GM23248 (cell line): Measurements from ENCODE around the gene SYK. TPM values are rescaled to one million over a fixed set of nuclear protein-coding genes. Genes with fewer than 3 reads are reported as not detected.

Experiments
- DNase-seq: peaks from one replicate; pipeline ENCODE4 v3.0.0-alpha.2; 2015
- H2AFZ ChIP-seq: fragments of 200-600 bp; sonication (generic); 2 replicates; pipeline ENCODE4 v1.6.1; 2016; ENCODE audit warnings: antibody characterized with exemption
- H3F3A ChIP-seq: fragments of 200-600 bp; sonication (generic); 2 replicates; pipeline ENCODE4 v1.6.1; 2016; ENCODE audit warnings: mild to moderate bottlenecking, antibody characterized with exemption, mixed run types; ENCODE audit not compliant: insufficient read depth
- H3K27ac ChIP-seq: fragments of 200-600 bp; sonication (generic); 2 replicates; pipeline ENCODE4 v1.5.1; 2016; ENCODE audit warnings: mild to moderate bottlenecking
- H3K27me3 ChIP-seq: fragments of 200-600 bp; sonication (generic); replicated peaks from 2 replicates; pipeline ENCODE4 v1.6.1; 2016; ENCODE audit warnings: mild to moderate bottlenecking; ENCODE audit not compliant: insufficient read depth
- H3K36me3 ChIP-seq: fragments of 200-600 bp; sonication (generic); 2 replicates; pipeline ENCODE4 v1.6.1; 2016; ENCODE audit warnings: low read depth, mild to moderate bottlenecking
- H3K4me1 ChIP-seq: fragments of 200-600 bp; sonication (generic); 2 replicates; pipeline ENCODE4 v1.6.1; 2016; ENCODE audit warnings: mild to moderate bottlenecking; ENCODE audit not compliant: insufficient read depth
- H3K4me2 ChIP-seq: fragments of 200-600 bp; sonication (generic); one replicate; pipeline ENCODE4 v1.6.1; 2016; ENCODE audit warnings: mild to moderate bottlenecking; ENCODE audit not compliant: unreplicated experiment
- H3K4me3 ChIP-seq: fragments of 200-600 bp; sonication (generic); 2 replicates; pipeline ENCODE4 v1.5.1; 2016; ENCODE audit warnings: mild to moderate bottlenecking
- H3K79me2 ChIP-seq: fragments of 200-600 bp; sonication (generic); 2 replicates; pipeline ENCODE4 v1.6.1; 2016; ENCODE audit warnings: mild to moderate bottlenecking; ENCODE audit not compliant: insufficient read depth
- H3K9ac ChIP-seq: fragments of 200-600 bp; sonication (generic); 2 replicates; pipeline ENCODE4 v1.6.1; 2016; ENCODE audit warnings: mild to moderate bottlenecking
- H3K9me2 ChIP-seq: fragments of 200-600 bp; sonication (generic); 2 replicates; pipeline ENCODE4 v1.6.1; 2016; ENCODE audit warnings: mixed run types, mild to moderate bottlenecking, moderate library complexity; ENCODE audit not compliant: insufficient read depth
- H3K9me3 ChIP-seq: fragments of 200-600 bp; sonication (generic); one replicate; pipeline ENCODE4 v1.6.1; 2017; ENCODE audit warnings: low read depth
- H4K20me1 ChIP-seq: fragments of 200-600 bp; sonication (generic); 2 replicates; pipeline ENCODE4 v1.6.0; 2016; ENCODE audit not compliant: insufficient read depth
- EZH2 ChIP-seq: fragments of 200-600 bp; sonication (generic); IDR thresholded peaks from 2 replicates; pipeline ENCODE4 v1.6.1; 2018; ENCODE audit warnings: antibody characterized with exemption, mild to moderate bottlenecking; ENCODE audit not compliant: insufficient read depth, poor library complexity, severe bottlenecking
- EZH2phosphoT487 ChIP-seq: fragments of 200-600 bp; sonication (generic); IDR thresholded peaks from 2 replicates; pipeline ENCODE4 v1.6.1; 2018; ENCODE audit warnings: antibody characterized with exemption, moderate library complexity, mild to moderate bottlenecking, low read depth; ENCODE audit not compliant: insufficient read depth
- WGBS, 2 experiments: methylation state at CpG; one replicate each; pipeline ENCODE4 v1.1.6; 2015 to 2017; ENCODE audit warnings: low lambda C conversion rate in 2 of 2, low coverage in 1 of 2; ENCODE audit errors: missing lambda C conversion rate in 2 of 2; 5-methylcytosine and 5-hydroxymethylcytosine counted together
- in situ Hi-C: fragments of 300-500 bp; cut with MboI; formaldehyde crosslinking; loops from 2 replicates; pipeline ENCODE4 v1.15.0; 2020
- polyA plus RNA-seq: library from polyadenylated mRNA; unstranded; fragments of >200 nt; fragmentation: Nextera tagmentation; extraction: Ambion mirVana; gene quantifications from 2 replicates; pipeline ENCODE4 v1.2.1, GENCODE V29; 2016
- total RNA-seq: library from RNA; depleted of rRNA; stranded (reverse); fragments of >200 nt; shearing (Covaris generic); gene quantifications from 2 replicates; pipeline ENCODE4 v1.2.3, GENCODE V29; 2014

Gene SYK
- total and polyA plus RNA-seq, 2 experiments from 2014 or later = not detected

- Histone ChIP-seq H3K36me3 (no peaks in the 10 kb centered on the region), H3K27me3 (no peaks in the 10 kb centered on the region), H3K9ac (no peak overlapping the region), H3K4me2 (no peak overlapping the region), H2AFZ (no peak overlapping the region), H4K20me1 (no peaks in the 10 kb centered on the region), H3F3A (0 out of 2 replicates have a peak, but pooled peaks cover 6% of the 10 kb centered on the region), H3K9me3 (no peaks in the 10 kb centered on the region), H3K27ac (no peak overlapping the region), H3K4me1 (no peaks in the 10 kb centered on the region), H3K9me2 (no peaks in the 10 kb centered on the region), H3K4me3 (no peak overlapping the region), H3K79me2 (no peaks in the 10 kb centered on the region)
- WGBS, 2 experiments = 17 to 20% methylated on average over 6 of the region's 6 CpGs
- no peak for DNase-seq
- no peak for TF ChIP-seq EZH2
- TF ChIP-seq EZH2phosphoT487 = no peak
- in situ Hi-C loops = no loop called here
Observed at GRCh38 chr9:90846770-90847419, 45.3 kb downstream of the SYK start.

GRCh38 chr9:90847971-90848370 lies 46.4 kb downstream of the SYK start:
- H3K27me3 ChIP-seq = no peaks in the 10 kb centered on the region
- no peak overlapping the region for H3K27ac ChIP-seq
- no peak overlapping the region for H2AFZ ChIP-seq
- H3K79me2 ChIP-seq = no peaks in the 10 kb centered on the region
- no peak for DNase-seq
- no peak overlapping the region for H3K4me3 ChIP-seq
- H3K9ac ChIP-seq = no peak overlapping the region
- H3K9me2 ChIP-seq = no peaks in the 10 kb centered on the region
- 28 to 31% methylated on average over 5 of the region's 5 CpGs for WGBS, 2 experiments
- H3F3A ChIP-seq = no peaks in the 10 kb centered on the region
- H3K4me2 ChIP-seq = no peak overlapping the region
- in situ Hi-C loops = no loop called here
- no peaks in the 10 kb centered on the region for H3K4me1 ChIP-seq
- H3K9me3 ChIP-seq = no peaks in the 10 kb centered on the region
- no peaks in the 10 kb centered on the region for H4K20me1 ChIP-seq
- no peaks in the 10 kb centered on the region for H3K36me3 ChIP-seq
- TF ChIP-seq EZH2 = no peak
- no peak for TF ChIP-seq EZH2phosphoT487

GRCh38 chr9:90848866-90849265 lies 47.2 kb downstream of the SYK start:
- 23 to 30% methylated on average over 7 to 8 of the region's 8 CpGs for WGBS, 2 experiments
- H3K36me3 ChIP-seq = no peaks in the 10 kb centered on the region
- no peaks in the 10 kb centered on the region for H3K79me2 ChIP-seq
- no peak overlapping the region for H2AFZ ChIP-seq
- H3K4me1 ChIP-seq = no peaks in the 10 kb centered on the region
- no peak overlapping the region for H3K9ac ChIP-seq
- no peaks in the 10 kb centered on the region for H3K9me2 ChIP-seq
- no peak overlapping the region for H3K4me3 ChIP-seq
- DNase-seq = no peak
- no peaks in the 10 kb centered on the region for H4K20me1 ChIP-seq
- in situ Hi-C loops = no loop called here
- H3K4me2 ChIP-seq = no peak overlapping the region
- H3K27me3 ChIP-seq = no peaks in the 10 kb centered on the region
- no peaks in the 10 kb centered on the region for H3F3A ChIP-seq
- H3K9me3 ChIP-seq = no peaks in the 10 kb centered on the region
- TF ChIP-seq EZH2 (no peak), EZH2phosphoT487 (no peak)
- no peak overlapping the region for H3K27ac ChIP-seq

DNA sequence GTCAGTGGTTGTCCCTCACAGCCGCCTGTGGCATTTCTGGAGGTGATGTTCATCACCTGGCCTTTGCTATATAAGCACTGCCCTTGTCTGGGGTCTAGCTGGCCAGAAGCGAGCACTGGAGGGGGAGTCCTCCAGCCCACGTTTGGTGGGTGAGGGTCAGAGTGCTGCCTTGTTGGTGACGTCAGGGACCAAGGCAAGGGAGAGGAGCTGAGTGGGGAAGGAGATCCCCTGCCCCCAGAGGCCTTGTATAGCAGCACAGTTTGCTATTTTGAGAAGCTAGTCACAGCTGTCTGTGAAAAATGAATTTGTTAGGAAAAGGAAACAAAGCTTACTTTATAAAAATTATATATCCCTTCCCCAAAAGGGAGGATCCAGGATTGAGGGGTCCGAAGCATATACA lies 49.8 kb downstream of the SYK start:
- H3K27me3 ChIP-seq = no peaks in the 10 kb centered on the region
- H3K4me2 ChIP-seq = no peak overlapping the region
- H3K9me3 ChIP-seq = no peaks in the 10 kb centered on the region
- H3K79me2 ChIP-seq = no peaks in the 10 kb centered on the region
- no peaks in the 10 kb centered on the region for H3K36me3 ChIP-seq
- 13 to 14% methylated on average over 5 of the region's 5 CpGs for WGBS, 2 experiments
- no peaks in the 10 kb centered on the region for H3F3A ChIP-seq
- no peak for TF ChIP-seq EZH2phosphoT487
- TF ChIP-seq EZH2 = no peak
- no peak overlapping the region for H3K4me3 ChIP-seq
- no peak overlapping the region for H3K27ac ChIP-seq
- DNase-seq = no peak
- no peak overlapping the region for H3K9ac ChIP-seq
- no peaks in the 10 kb centered on the region for H4K20me1 ChIP-seq
- no peak overlapping the region for H2AFZ ChIP-seq
- H3K9me2 ChIP-seq = no peaks in the 10 kb centered on the region
- in situ Hi-C loops = no loop called here
- H3K4me1 ChIP-seq = no peaks in the 10 kb centered on the region

- Histone ChIP-seq H3K9me3 (no peaks in the 10 kb centered on the region), H2AFZ (no peak overlapping the region), H3F3A (no peaks in the 10 kb centered on the region), H3K36me3 (no peaks in the 10 kb centered on the region), H3K27ac (no peak overlapping the region), H3K79me2 (no peaks in the 10 kb centered on the region), H3K4me2 (no peak overlapping the region), H3K9me2 (no peaks in the 10 kb centered on the region), H4K20me1 (no peaks in the 10 kb centered on the region), H3K27me3 (peaks cover 10% of the 10 kb centered on the region; the same call in 1 of the 2 replicates), H3K4me3 (no peak overlapping the region), H3K9ac (no peak overlapping the region), H3K4me1 (no peaks in the 10 kb centered on the region)
- no peak for DNase-seq
- in situ Hi-C loops = no loop called here
- WGBS, 2 experiments = 55 to 62% methylated on average over 10 of the region's 10 CpGs
- TF ChIP-seq EZH2 (no peak), EZH2phosphoT487 (no peak)
Observed at GRCh38 chr9:90853945-90854344, 52.3 kb downstream of the SYK start.
